Upper lobe of left lung (tissue), 6 donors: ENCODE measurements around the gene TBC1D3B. TPM values are rescaled to one million over a fixed set of nuclear protein-coding genes. Genes with fewer than 3 reads are reported as not detected.
"Not testable (repeated sequence)": the region's sequence is repeated elsewhere in the genome, so short reads cannot be mapped to it uniquely, and the experiment has no call there.

Experiments
- ATAC-seq, 2 donors: fragments of 200-7000 bp; cut with Tn5 transposase; one replicate each; pipeline ENCODE4 v1.9.1; 2022; ENCODE audit warnings: mild to moderate bottlenecking in 2 of 2, moderate library complexity in 2 of 2; ENCODE audit not compliant: low FRiP score in 2 of 2
- DNase-seq, 2 donors: peaks; one replicate each; pipeline ENCODE4 v3.0.0-alpha.2; 2019 to 2020
- H3K27ac ChIP-seq, 4 donors: fragments of 200-600 bp; sonication (generic); one replicate each; pipeline ENCODE4 v1.5.1; 2016 to 2019
- H3K27me3 ChIP-seq, 4 donors: fragments of 200-600 bp; sonication (generic); one replicate each; pipeline ENCODE4 v1.5.1; 2017 to 2019
- H3K36me3 ChIP-seq, 4 donors: fragments of 200-600 bp; sonication (generic); one replicate each; pipeline ENCODE4 v1.5.1; 2016 to 2019
- H3K4me1 ChIP-seq, 4 donors: fragments of 200-600 bp; sonication (generic); one replicate each; pipeline ENCODE4 v1.5.1; 2018 to 2019
- H3K4me3 ChIP-seq, 4 donors: fragments of 200-600 bp; sonication (generic); one replicate each; pipeline ENCODE4 v1.5.1; 2017 to 2019; ENCODE audit warnings: mild to moderate bottlenecking in 2 of 4, moderate library complexity in 1 of 4
- H3K9me3 ChIP-seq, 4 donors: fragments of 200-600 bp; sonication (generic); one replicate each; pipeline ENCODE4 v1.5.1; 2018 to 2019
- CTCF ChIP-seq, 6 experiments: fragments of 450-650 bp in 4 of 6; fragments of 200-600 bp in 2 of 6; sonication (generic) in 2 of 6; IDR thresholded peaks; one replicate each; pipeline ENCODE4 v1.5.1; 2016 to 2019; ENCODE audit warnings: antibody characterized with exemption in 6 of 6
- EP300 ChIP-seq, 4 donors: sonication (generic); formaldehyde crosslinking; IDR thresholded peaks; one replicate each; pipeline ENCODE4 v1.5.1; 2017; ENCODE audit warnings: antibody characterized with exemption in 4 of 4, control low read depth in 2 of 4
- POLR2A ChIP-seq, 4 donors: fragments of 450-650 bp; IDR thresholded peaks; one replicate each; pipeline ENCODE4 v1.5.1; 2016 to 2017; ENCODE audit warnings: antibody characterized with exemption in 4 of 4, mild to moderate bottlenecking in 2 of 4
- POLR2AphosphoS5 ChIP-seq, 2 donors: sonication (generic); formaldehyde crosslinking; IDR thresholded peaks; one replicate each; pipeline ENCODE4 v1.5.1; 2017; ENCODE audit warnings: antibody characterized with exemption in 2 of 2
- WGBS, 2 donors: methylation state at CpG; one replicate each; pipeline ENCODE4 v1.1.5; 2017 to 2018; 5-methylcytosine and 5-hydroxymethylcytosine counted together
- total RNA-seq, 6 donors: library from RNA; depleted of rRNA in 4 of 6; stranded (reverse); fragments of >200 nt in 4 of 6; gene quantifications; one replicate each; pipeline versions ENCODE4 v1.1.0 to v1.2.1, GENCODE V29; 2016 to 2021
- donor health status: DM: no; HTN: no; CAD: no; lungs with moderate emphysema.
- donor health status: DM: no; HTN: yes; CAD: no; lungs with severe emphysema.

Gene TBC1D3B
- total RNA-seq, 6 donors from 2014 or later = 3.6 to 8.9 (median 7.0) TPM; not detected in 1

- peak; percentile 78 to 87 for ATAC-seq
- Histone ChIP-seq H3K4me1 (peaks cover 0 to 58% (median 12%) of the 10 kb centered on the region in 4 donors), H3K4me3 (no peak overlapping the region), H3K27me3 (peaks cover 0 to 3% (median 3%) of the 10 kb centered on the region in 4 donors), H3K36me3 (no peaks in the 10 kb centered on the region), H3K27ac (peak overlapping the region in 3 of 4 donors; percentile 49 to 78 (median 69)), H3K9me3 (no peaks in the 10 kb centered on the region)
- TF ChIP-seq POLR2A (IDR thresholded peaks at IDR 0.05) = peak in 1 of 4 donors; percentile 25
- no peak for TF ChIP-seq CTCF (IDR thresholded peaks at IDR 0.05)
- no peak for TF ChIP-seq EP300 (IDR thresholded peaks at IDR 0.05)
- peak in 1 of 2 donors; percentile 58 for TF ChIP-seq POLR2AphosphoS5 (IDR thresholded peaks at IDR 0.05)
- DNase-seq = peak in 1 of 2 donors; percentile 94
- WGBS, 2 donors = 31 to 34% methylated on average over 6 to 7 of the region's 7 CpGs
These were observed 12.5 kb upstream of the TBC1D3B start for GRCh38 chr17:36188891-36189306.

GRCh38 chr17:36187943-36188665 lies 11.7 kb upstream of the TBC1D3B start:
- not testable (repeated sequence) for H3K36me3 ChIP-seq, H3K4me3 ChIP-seq, H3K9me3 ChIP-seq, H3K27me3 ChIP-seq
- 63 to 73% methylated on average over 5 of the region's 5 CpGs for WGBS, 2 donors
- H3K4me1 ChIP-seq = peaks cover 5 to 63% (median 17%) of the 10 kb centered on the region in 4 donors
- peak in 1 of 2 donors; percentile 21 for ATAC-seq
- peak in 1 of 2 donors; percentile 62 for DNase-seq
- peak overlapping the region in 3 of 4 donors; percentile 49 to 78 (median 69) for H3K27ac ChIP-seq

GRCh38 chr17:36186810-36187763 lies 10.7 kb upstream of the TBC1D3B start:
- H3K27ac ChIP-seq = peak overlapping the region in 2 of 4 donors; percentile 69 to 78
- not testable (repeated sequence) for DNase-seq, H3K36me3 ChIP-seq, ATAC-seq, H3K4me3 ChIP-seq, H3K9me3 ChIP-seq
- 72 to 74% methylated on average over 11 to 13 of the region's 13 CpGs for WGBS, 2 donors
- H3K4me1 ChIP-seq = peaks cover 11 to 63% (median 20%) of the 10 kb centered on the region in 4 donors
- H3K27me3 ChIP-seq = peaks cover 0 to 20% (median 10%) of the 10 kb centered on the region in 4 donors

- no peak for DNase-seq
- WGBS, 2 donors = 47 to 50% methylated on average over 2 of the region's 2 CpGs
- Histone ChIP-seq H3K27ac (no peak overlapping the region), H3K9me3 (no peaks in the 10 kb centered on the region), H3K4me1 (peaks cover 7 to 49% (median 18%) of the 10 kb centered on the region in 4 donors), H3K36me3 (no peaks in the 10 kb centered on the region), H3K4me3 (no peak overlapping the region), H3K27me3 (peaks cover 0 to 20% (median 10%) of the 10 kb centered on the region in 4 donors)
- ATAC-seq = no peak
- TF ChIP-seq CTCF (IDR thresholded peaks at IDR 0.05) (no peak), EP300 (IDR thresholded peaks at IDR 0.05) (no peak), POLR2A (IDR thresholded peaks at IDR 0.05) (no peak), POLR2AphosphoS5 (IDR thresholded peaks at IDR 0.05) (no peak)
These were observed 9.0 kb upstream of the TBC1D3B start for GRCh38 chr17:36185416-36185815.

GRCh38 chr17:36184023-36184765 lies 7.8 kb upstream of the TBC1D3B start:
- peak overlapping the region in 3 of 4 donors; percentile 39 to 87 (median 72) for H3K27ac ChIP-seq
- H3K27me3 ChIP-seq = peaks cover 0 to 20% (median 10%) of the 10 kb centered on the region in 4 donors
- H3K4me3 ChIP-seq = peak overlapping the region in 3 of 4 donors; percentile 46 to 60 (median 49)
- no peaks in the 10 kb centered on the region for H3K36me3 ChIP-seq
- H3K9me3 ChIP-seq = no peaks in the 10 kb centered on the region
- H3K4me1 ChIP-seq = peaks cover 5 to 44% (median 18%) of the 10 kb centered on the region in 4 donors
- peak in 1 of 2 donors; percentile 36 for ATAC-seq
- WGBS, 2 donors = 67 to 87% methylated on average over 10 to 12 of the region's 12 CpGs
- TF ChIP-seq EP300 (IDR thresholded peaks at IDR 0.05) (no peak), CTCF (IDR thresholded peaks at IDR 0.05) (no peak), POLR2A (IDR thresholded peaks at IDR 0.05) (no peak)
- DNase-seq = peak in 1 of 2 donors; percentile 46
